Tongue (tissue), 3 donors: Measurements from ENCODE around the gene CHTOP. TPM values are rescaled to one million over a fixed set of nuclear protein-coding genes. Genes with fewer than 3 reads are reported as not detected.

Experiments used
- DNase-seq: peaks from one replicate; pipeline ENCODE4 v3.0.0-alpha.2; 2015
- small RNA-seq: library from RNA; depleted of rRNA; stranded (forward); fragments of <200 nt; gene quantifications from one replicate; pipeline ENCODE3, GENCODE V24; 2014; ENCODE audit warnings: low replicate concordance
- total RNA-seq: library from RNA; depleted of rRNA; stranded (reverse); fragments of >200 nt; gene quantifications from one replicate; pipeline ENCODE4 v1.2.3, GENCODE V29; 2014

CHTOP gene
- total RNA-seq, 1 donor from 2014 or later: 71.8 TPM

DNA sequence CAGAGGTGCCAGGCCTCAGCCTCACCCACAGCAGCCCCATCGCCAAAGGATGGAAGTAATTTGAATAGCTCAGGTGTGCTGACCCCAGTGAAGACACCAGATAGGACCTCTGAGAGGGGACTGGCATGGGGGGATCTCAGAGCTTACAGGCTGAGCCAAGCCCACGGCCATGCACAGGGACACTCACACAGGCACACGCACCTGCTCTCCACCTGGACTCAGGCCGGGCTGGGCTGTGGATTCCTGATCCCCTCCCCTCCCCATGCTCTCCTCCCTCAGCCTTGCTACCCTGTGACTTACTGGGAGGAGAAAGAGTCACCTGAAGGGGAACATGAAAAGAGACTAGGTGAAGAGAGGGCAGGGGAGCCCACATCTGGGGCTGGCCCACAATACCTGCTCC is 59.6 kb downstream of the CHTOP start:
- no peak for DNase-seq

Small RNA genes lying within 50 kb of the gene (small RNA-seq; reads per million reads assigned to genes)
- gene MIR8083: not detected

Other genes with a start within 250 kb of the CHTOP start
- 87.6 TPM for gene S100A8, start 243.0 kb upstream of the CHTOP start, total RNA-seq
- gene S100A7A, start 217.5 kb upstream of the CHTOP start, total RNA-seq: not detected
- 2.6 TPM for gene S100A7, start 173.4 kb upstream of the CHTOP start, total RNA-seq
- 103 TPM for gene S100A6, start 98.1 kb upstream of the CHTOP start, total RNA-seq
- not detected for gene S100A5, start 93.1 kb upstream of the CHTOP start, total RNA-seq
- gene S100A4, start 88.3 kb upstream of the CHTOP start, total RNA-seq: 160 TPM
- gene S100A3, start 84.8 kb upstream of the CHTOP start, total RNA-seq: 0.72 TPM
- 46.5 TPM for gene S100A2, start 68.2 kb upstream of the CHTOP start, total RNA-seq
- gene S100A16, start 20.9 kb upstream of the CHTOP start, total RNA-seq: 76.2 TPM
- 40.9 TPM for gene S100A14, start 17.7 kb upstream of the CHTOP start, total RNA-seq
- 42.5 TPM for gene S100A13, start 6.6 kb upstream of the CHTOP start, total RNA-seq
- 13.4 TPM for gene S100A1, start 5.6 kb upstream of the CHTOP start, total RNA-seq
- gene SNAPIN, start 24.6 kb downstream of the CHTOP start, total RNA-seq: 64.9 TPM
- gene ILF2, start 36.9 kb downstream of the CHTOP start, total RNA-seq: 136 TPM
- gene NPR1, start 44.6 kb downstream of the CHTOP start, total RNA-seq: 8.5 TPM
- 34.9 TPM for gene INTS3, start 94.0 kb downstream of the CHTOP start, total RNA-seq
- gene SLC27A3, start 141.3 kb downstream of the CHTOP start, total RNA-seq: 15.2 TPM